Suprapubic skin (tissue), 4 donors: ENCODE measurements around the gene CD9.

Experiments used
- EP300 ChIP-seq: sonication (generic); formaldehyde crosslinking; IDR thresholded peaks from one replicate; pipeline ENCODE4 v1.6.1; 2017; ENCODE audit warnings: antibody characterized with exemption
- POLR2A ChIP-seq, 2 donors: fragments of 450-650 bp; IDR thresholded peaks; one replicate each; pipeline ENCODE4 v1.6.1; 2017; ENCODE audit warnings: antibody characterized with exemption in 2 of 2, mild to moderate bottlenecking in 2 of 2, moderate library complexity in 2 of 2
- POLR2AphosphoS5 ChIP-seq, 3 donors: sonication (generic); formaldehyde crosslinking; IDR thresholded peaks; one replicate each; pipeline ENCODE4 v1.6.1; 2017; ENCODE audit warnings: antibody characterized with exemption in 3 of 3
- TF ChIP-seq, protein P1 (sequence below), 2 donors: fragments of 200-600 bp in 1 of 2; fragments of 450-650 bp in 1 of 2; sonication (generic) in 1 of 2; IDR thresholded peaks; one replicate each; pipeline ENCODE4 v1.5.1; 2016 to 2019; ENCODE audit warnings: antibody characterized with exemption in 2 of 2, mild to moderate bottlenecking in 1 of 2, moderate library complexity in 1 of 2

DNA sequence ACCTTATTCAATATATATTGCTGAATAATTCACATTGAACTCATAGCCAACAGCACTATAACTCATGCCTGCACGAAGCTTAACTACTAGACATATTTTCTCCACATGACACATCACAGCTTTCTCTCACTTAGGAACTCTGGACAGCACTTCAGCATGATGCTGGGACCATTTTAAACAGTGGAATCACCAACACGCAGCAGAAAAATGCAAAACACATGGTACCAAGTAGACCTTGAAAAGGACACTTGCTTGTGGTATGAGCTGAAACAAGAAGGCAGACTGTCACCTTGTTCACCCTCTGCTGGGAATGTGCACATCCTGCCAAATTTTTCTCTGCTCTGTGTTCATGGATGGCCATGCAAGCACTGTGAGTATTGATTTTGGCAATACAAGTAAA is 34.8 kb upstream of the CD9 start:
- TF ChIP-seq, protein P1, sequence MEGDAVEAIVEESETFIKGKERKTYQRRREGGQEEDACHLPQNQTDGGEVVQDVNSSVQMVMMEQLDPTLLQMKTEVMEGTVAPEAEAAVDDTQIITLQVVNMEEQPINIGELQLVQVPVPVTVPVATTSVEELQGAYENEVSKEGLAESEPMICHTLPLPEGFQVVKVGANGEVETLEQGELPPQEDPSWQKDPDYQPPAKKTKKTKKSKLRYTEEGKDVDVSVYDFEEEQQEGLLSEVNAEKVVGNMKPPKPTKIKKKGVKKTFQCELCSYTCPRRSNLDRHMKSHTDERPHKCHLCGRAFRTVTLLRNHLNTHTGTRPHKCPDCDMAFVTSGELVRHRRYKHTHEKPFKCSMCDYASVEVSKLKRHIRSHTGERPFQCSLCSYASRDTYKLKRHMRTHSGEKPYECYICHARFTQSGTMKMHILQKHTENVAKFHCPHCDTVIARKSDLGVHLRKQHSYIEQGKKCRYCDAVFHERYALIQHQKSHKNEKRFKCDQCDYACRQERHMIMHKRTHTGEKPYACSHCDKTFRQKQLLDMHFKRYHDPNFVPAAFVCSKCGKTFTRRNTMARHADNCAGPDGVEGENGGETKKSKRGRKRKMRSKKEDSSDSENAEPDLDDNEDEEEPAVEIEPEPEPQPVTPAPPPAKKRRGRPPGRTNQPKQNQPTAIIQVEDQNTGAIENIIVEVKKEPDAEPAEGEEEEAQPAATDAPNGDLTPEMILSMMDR (IDR thresholded peaks at IDR 0.05): no peak
- TF ChIP-seq POLR2A (IDR thresholded peaks at IDR 0.05) (no peak), POLR2AphosphoS5 (IDR thresholded peaks at IDR 0.05) (no peak), EP300 (no peak)
